ENCODE results near the gene CDC34.
"Not testable (repeated sequence)": the region's sequence is repeated elsewhere in the genome, so short reads cannot be mapped to it uniquely, and the experiment has no call there.

The CDC34 gene

DNA sequence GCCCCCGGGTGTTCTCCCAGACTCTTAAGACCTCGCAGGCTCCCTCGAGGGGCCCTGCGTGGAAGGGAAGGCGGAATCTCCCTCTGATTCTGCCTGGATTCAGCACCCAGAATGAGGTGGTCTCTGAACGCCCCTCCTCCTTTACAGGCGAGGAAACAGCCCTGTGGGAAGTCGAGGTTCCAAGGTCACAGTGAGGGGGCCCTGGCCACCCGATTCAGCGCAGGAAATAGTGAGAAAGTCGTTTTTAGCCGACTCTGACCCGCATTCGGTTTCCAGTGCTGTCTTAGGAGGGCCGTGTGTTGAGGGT lies 41.9 kb downstream of the CDC34 start:
- no peak for DNase-seq (ENCODE audit: low read depth)

DNA sequence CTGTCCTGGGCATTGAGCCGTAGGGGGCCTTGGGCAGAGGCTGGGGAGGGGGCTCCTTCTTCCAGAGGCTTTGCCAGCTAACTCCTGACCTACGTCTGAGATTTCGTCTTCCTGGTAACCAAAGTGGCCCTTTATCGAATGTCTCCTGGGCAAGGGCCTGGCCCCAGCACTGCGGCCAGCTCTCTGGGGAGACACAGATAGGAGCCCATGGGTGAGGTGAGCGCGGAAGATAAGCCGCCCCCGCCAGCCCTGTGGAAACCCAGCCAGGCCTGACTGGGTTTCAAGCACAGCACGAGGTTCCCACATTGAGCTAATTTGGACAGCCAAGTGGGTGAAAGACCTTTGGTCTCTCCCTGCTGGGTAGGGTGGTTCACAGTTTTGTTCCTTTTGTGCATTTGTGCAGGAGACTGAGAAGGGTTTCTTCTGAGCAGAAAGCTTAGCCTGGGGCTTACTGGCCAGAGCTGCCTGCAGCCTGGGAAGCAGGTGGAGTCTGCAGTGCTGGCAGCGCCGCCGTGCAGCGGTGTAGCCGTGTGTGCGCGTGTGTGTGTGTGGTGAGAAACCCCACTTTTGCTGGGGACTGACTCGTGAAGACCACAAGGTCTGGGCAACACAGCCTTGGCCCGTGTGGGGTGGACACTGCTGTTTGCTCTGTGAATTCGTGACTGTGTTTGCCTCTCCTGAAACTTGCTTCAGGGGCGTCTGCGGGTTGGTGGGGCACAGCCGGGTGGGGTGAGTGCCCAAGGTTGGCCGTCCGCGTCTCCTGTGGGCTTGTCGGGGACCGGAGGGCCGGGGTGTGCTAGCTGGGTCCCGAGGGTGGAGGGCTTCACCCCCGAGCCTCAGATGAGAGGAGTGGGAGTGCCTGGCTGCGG lies 43.3 kb downstream of the CDC34 start:
- DNase-seq (ENCODE audit: low read depth) = peak; percentile 46

DNA sequence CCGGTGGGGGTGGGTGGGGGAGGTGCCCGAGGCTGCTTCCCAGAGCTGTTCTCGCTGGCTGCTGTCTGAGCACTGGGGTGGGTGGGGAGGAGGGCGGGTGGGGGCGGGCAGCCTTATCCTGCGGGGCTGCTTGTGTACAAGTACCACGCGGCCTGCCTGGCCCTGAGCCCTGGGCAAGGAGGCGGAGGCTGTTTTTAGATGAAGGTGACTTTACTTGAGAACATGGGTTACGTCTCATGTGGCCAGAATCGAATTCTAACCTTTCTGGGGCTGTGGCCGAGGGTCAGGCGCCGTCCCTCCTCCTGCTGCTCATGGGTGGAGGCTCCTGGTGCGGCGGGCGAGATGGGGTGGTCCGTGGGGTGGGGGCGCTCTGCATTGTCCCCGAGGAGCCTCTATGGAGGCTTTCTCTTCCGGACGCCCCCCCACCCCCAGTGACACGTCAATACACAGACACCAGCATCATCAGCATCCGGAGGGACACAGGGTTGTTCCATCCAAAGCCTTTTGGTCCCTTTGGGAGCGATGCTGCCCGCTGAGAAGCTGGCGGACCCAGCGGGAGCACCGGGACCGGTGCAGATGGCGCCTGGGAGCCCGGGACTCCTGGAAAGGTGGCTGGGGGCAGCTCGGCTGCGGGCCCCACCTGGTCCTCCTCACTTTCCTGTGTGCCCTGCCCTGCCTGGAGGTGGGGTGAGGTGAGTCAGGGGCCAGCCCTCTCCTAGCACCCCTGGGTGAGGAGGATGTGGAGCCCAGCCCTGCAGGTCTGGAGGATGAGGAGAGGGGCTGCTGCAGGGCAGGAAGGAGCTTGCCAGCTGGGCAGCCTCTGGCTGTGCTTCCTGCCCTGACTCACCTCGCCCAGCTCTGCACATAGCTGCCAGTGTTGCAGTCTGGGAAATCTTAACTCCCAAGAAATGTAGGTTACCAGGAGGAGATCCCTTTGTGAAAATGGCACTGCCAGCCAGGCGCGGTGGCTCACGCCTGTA lies 44.3 kb downstream of the CDC34 start:
- peak; percentile 71 for DNase-seq (ENCODE audit: low read depth)

DNA sequence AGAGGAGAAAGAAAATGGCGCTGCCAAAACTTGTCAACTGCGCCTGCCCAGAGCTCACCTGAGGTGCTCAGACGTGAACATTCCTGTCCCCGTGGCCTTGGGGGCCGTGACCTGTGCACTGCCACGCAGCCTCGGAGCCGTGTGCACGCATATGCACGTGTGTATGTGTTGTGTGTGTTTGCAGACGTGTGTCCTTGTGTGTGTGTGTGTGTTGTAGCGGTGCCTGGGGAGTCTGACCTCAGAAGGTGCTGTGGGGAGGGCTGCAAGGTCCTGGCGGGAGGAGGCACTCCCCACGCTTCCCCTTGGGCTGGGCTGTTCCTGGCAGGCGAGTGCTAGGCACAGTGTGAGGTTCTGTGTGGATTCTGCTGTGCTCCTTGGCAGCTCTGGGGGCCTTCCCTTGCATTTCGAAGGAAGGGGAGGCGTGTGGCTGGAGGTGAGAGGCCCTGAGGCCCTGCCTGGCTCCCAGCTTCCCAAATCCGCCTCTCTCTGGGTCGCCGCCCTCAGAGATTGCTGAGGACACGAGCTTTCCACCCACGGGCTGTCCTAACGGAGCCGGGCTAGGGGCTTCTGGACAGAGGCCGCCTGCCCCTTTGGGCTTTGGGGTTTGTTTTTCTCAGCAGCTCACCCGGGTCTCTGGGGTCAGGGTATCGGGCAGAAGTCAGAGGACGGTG lies 45.3 kb downstream of the CDC34 start:
- DNase-seq (ENCODE audit: low read depth) = no peak

DNA sequence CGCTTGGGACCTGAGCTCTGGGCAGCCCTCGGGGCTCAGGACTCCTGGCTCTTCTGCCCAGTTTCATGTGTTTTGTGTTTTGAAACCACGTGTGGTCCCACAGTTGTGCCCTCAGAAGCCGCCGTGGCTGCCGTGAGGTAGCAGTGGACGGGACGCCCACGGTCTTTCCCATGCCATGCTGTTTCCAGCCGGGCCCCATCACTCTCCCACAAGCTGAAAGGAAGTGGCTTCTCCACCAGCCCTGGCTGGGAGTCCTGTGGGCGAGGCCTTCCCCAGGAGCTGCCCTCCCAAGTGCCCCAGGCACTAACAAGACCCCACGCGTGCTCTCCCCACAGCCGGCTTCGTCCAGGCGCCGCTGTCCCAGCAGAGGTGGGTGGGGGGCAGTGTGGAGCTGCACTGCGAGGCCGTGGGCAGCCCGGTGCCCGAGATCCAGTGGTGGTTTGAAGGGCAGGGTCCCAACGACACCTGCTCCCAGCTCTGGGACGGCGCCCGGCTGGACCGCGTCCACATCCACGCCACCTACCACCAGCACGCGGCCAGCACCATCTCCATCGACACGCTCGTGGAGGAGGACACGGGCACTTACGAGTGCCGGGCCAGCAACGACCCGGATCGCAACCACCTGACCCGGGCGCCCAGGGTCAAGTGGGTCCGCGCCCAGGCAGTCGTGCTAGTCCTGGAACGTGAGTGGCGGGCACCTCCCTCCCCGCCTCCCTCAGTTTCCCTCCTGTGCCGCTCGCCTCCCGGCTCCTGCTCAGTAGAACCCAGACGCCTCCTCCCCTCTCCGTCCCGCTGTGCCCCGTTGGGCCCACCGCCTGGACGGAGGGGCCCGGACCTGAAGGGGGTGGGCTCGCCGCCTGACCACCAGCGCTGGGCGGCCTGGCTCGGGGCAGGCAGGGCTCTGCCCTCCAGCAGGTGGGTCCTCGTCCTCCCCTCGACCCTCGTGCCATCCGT lies 46.2 kb downstream of the CDC34 start:
- DNase-seq (ENCODE audit: low read depth) = no peak

DNA sequence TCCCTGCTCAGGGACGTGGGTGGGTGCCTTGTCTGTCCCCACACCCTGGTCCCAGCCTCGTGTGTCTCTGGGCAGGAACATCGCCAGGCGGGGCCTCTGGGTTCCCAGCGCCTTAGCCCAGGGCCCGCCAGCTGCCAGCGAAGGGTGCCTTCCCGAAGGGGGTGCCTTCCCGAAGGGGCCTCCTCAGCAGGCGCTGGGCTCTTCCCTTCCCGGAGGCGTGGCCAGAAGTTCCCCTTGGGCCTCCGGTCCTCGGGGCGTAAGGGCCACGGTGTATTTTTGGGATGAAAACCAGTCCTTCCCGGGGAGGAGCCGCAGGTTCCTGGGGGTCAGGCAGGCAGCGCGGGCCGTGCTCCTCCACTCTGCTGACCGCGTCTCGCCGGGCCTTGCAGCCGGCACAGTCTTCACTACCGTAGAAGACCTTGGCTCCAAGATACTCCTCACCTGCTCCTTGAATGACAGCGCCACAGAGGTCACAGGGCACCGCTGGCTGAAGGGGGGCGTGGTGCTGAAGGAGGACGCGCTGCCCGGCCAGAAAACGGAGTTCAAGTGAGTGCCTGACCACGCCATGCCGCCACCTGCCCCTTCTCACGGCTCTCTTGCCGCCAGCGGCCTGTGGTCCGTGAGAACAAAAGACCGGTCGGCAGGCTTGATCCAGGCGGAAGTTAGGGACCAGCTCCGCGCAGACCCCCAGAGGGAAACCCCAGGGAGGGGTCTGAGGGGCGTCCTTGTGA lies 47.7 kb downstream of the CDC34 start:
- no peak for DNase-seq (ENCODE audit: low read depth)

DNA sequence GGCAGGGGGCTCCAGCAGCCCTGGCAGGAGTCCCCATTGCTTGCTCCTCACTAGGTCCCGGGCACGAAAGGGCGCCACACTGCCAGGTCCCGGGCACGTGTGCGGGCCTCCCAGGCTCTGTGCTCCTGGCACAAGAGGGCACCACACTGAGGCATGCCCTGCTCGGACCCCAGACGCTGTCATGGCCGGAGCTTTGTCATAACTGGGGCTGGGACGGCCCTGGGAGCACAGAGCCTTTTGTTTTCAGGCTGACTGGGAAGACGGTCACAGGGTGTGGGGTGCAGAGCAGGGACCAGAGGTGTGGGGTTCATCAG lies 48.2 kb downstream of the CDC34 start:
- DNase-seq (ENCODE audit: low read depth) = no peak

DNA sequence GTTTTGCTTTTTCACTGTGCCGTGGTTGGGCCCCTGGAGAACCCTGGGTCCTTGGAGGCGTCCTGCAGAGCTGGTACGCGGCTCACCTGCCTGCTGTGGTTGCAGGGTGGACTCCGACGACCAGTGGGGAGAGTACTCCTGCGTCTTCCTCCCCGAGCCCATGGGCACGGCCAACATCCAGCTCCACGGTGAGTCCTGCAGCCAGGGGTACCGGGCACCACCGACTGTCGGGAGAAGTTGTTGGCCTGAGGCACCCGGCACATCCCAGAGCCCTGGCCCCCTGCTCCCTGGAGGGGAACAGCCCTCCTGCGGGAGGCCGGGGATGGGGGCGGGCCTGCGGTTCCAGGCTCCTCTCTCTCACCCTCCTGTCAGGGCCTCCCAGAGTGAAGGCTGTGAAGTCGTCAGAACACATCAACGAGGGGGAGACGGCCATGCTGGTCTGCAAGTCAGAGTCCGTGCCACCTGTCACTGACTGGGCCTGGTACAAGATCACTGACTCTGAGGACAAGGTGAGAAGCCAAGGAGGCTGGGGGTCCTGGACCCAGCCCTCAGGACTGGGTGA lies 48.8 kb downstream of the CDC34 start:
- no peak for DNase-seq (ENCODE audit: low read depth)

DNA sequence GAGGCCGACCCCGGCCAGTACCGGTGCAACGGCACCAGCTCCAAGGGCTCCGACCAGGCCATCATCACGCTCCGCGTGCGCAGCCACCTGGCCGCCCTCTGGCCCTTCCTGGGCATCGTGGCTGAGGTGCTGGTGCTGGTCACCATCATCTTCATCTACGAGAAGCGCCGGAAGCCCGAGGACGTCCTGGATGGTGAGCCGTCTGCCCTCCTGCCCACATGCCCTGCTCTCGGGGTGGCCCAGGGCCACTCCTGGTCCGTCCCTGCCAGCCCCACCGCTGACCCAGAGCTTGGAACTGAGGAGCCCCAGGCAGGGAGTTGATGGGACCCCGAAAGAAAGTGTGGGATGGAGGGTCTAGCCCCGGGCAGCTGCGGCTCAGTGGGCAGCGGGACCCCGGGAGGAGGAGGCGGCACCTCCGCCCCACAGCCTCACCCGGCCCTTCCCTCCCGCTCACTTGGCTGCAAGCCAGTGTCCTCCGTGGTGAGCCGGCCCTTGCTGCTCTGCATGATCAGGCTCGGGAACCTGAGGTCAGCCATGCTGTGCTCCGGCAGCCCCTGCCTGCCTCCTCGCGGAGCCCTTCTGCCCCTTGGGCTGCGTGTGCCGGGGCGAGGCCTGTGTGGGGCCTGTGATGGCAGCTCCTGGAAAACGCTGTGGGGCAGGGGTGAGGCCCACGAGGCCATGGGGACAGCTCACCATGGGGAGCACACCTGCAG lies 50.0 kb downstream of the CDC34 start:
- DNase-seq (ENCODE audit: low read depth) = no peak

DNA sequence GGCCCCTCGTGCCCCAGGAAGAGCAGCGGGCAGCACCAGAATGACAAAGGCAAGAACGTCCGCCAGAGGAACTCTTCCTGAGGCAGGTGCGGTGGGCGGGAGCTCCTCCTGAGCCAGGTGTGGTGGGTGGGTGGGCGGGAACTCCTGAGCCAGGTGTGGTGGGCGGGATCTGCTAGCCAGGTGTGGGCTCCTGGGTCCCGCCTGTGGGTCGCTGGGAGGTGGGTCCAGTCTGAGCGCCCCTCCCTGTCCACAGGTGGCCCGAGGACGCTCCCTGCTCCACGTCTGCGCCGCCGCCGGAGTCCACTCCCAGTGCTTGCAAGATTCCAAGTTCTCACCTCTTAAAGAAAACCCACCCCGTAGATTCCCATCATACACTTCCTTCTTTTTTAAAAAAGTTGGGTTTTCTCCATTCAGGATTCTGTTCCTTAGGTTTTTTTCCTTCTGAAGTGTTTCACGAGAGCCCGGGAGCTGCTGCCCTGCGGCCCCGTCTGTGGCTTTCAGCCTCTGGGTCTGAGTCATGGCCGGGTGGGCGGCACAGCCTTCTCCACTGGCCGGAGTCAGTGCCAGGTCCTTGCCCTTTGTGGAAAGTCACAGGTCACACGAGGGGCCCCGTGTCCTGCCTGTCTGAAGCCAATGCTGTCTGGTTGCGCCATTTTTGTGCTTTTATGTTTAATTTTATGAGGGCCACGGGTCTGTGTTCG lies 51.1 kb downstream of the CDC34 start:
- peak; percentile 64 for DNase-seq (ENCODE audit: low read depth)

DNA sequence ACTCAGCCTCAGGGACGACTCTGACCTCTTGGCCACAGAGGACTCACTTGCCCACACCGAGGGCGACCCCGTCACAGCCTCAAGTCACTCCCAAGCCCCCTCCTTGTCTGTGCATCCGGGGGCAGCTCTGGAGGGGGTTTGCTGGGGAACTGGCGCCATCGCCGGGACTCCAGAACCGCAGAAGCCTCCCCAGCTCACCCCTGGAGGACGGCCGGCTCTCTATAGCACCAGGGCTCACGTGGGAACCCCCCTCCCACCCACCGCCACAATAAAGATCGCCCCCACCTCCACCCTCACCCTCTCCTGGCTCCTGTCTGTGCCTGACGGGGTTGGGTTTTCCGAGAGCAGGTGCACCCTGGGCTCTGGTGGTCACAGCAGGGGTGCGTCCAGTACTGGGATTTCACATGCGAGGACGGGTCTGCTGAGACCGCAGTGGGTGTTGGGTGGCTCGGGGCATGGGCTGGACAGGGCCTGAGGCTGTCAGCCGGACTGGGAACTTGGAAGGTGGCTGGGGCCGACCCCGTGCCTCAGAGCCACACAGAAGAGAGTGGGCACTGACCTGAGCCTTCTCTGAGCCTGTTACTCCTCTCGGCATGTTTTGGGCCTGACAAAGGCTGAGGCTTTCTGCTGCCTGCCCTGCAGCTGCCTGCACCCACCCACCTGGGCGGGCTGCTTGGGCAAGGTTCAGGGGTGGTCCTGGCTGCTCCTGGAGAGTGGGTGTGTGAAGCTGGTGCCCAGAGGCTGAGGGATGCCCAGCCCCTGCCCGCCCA lies 51.8 kb downstream of the CDC34 start:
- no peak for DNase-seq (ENCODE audit: low read depth)

DNA sequence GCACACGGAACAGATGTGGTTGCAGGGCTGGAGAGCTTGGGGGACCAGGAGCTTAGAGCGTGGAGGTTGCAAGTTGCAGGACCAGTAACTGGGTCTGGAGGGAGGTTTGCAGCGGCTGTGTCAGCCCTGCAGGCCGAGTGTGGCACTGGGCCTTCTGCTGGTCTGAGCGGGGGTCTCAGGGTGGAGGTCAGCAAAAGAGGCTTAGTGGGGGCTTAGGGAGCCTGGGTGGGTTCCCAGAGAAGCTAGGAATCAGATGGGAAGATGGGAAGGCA lies 52.3 kb downstream of the CDC34 start:
- DNase-seq (ENCODE audit: low read depth) = no peak

DNA sequence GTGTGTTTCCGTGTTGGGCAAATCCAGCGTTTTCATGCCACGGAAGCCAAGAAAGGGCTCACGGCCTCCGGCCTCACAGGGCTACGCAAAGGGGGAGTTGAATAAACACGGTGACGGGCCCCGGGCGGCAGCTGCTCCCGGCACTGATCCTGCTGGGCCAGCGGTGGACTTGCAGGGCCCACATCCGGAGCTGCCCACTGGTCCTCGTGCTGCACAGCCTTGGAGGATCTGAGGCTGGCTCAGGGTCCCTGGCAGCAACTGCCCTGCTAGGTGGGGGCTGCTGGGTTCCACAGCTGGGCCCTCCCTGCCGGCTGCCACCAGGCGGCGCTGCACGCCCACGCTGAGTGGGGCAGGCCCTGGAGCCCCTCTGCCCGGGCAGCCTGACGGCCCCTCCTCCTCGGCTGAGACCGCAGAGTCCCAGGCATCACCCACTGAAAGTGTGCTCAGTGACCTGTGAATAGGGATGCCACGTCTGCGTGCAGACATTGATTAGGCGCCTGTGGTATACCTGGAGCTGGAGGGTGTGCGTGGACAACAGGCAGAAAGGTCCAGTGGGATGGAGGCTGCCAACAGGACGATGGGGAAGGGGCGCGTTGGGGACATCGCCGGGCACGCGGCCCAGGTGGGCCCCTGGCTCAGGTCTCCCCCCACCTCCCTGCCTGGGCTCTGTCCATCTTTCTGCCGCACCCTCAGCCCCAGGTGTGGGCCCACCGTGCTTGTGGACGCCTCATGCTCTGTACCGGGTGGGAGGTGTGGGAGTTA lies 52.9 kb downstream of the CDC34 start:
- peak; percentile 49 for DNase-seq (ENCODE audit: low read depth)

DNA sequence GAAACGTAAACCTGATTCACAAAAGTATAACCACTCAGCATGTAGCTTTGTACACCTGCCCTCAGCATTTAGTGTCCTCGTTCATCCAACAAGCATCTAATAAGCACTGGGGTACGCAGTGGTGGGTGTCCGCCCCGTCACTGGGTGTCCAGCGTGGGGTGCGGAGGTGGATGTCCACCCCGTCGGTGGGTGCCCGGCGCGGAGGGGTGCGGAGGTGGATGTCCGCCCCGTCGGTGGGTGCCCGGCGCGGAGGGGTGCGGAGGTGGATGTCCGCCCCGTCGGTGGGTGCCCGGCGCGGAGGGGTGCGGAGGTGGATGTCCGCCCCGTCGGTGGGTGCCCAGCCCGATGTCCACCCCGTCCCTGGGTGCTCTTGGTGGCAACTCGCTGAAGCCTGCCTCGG lies 53.6 kb downstream of the CDC34 start:
- DNase-seq (ENCODE audit: low read depth) = not testable (repeated sequence)

DNA sequence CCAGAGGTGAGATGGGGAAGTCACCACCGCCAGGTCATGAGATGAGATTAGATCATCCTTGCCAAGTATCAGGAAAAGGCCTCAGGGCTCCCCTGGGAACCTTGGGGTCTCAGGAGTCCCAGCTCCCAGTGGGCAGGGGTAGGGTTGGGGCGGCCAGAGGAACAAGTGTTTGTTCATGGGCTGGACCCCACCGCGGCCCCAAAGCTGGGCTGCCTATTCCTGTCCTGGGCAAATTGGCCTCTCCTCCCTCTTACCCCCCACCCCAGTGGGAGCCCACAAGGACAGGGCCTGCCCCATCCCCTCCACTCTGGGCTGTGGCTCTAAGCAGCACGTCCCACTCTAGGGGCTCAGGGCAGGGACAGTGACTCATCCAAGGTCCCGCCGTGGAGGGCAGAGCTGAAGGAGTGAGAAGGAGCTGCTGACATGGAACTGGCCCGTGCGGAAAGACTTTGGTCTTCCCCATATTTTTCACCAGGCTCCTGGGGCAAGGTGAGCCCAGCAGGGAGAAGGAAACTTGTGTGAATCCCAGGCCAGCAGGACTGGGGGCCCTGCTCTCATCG lies 54.1 kb downstream of the CDC34 start:
- peak; percentile 34 for DNase-seq (ENCODE audit: low read depth)

DNA sequence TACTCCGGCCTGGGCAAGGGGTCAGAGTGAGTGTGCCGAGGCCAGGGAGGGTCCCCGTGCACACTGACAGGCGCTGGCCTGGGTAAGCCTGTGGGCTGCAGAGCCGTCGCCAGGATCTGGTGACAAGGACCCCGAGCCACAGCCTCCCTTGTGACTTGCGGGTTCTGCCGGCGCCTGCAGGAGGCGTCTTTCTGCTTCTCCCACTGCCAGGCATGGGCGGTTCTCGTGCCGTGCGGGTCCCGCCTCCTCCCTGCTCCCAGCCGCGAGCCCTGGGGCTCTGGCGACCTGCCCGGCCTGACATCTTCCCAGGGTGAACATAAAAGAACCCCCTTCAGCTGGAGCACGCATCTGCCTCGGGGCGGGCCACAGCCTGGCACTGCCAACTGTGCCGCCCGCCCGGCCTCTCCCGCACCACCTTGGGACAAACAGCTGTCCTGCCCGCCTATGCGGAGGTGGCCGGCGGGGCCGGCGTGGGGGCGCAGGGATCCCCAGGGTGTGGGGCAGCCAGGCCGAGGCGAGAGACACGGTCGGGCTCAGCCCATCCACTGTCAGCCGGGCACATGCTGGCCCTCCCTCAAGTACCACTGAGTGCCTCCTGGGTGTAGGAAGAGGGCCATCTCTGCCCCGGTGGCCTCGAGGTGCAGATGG lies 56.7 kb downstream of the CDC34 start:
- peak; percentile 93 for DNase-seq (ENCODE audit: low read depth)

All from EH (cell line).